ENCODE measurements around the gene CCDC92. TPM values are rescaled to one million over a fixed set of nuclear protein-coding genes. Genes with fewer than 3 reads are reported as not detected.

Gene CCDC92
- total and polyA plus RNA-seq, 2 donors from 2014 or later: 39.3 to 41.4 TPM

DNA sequence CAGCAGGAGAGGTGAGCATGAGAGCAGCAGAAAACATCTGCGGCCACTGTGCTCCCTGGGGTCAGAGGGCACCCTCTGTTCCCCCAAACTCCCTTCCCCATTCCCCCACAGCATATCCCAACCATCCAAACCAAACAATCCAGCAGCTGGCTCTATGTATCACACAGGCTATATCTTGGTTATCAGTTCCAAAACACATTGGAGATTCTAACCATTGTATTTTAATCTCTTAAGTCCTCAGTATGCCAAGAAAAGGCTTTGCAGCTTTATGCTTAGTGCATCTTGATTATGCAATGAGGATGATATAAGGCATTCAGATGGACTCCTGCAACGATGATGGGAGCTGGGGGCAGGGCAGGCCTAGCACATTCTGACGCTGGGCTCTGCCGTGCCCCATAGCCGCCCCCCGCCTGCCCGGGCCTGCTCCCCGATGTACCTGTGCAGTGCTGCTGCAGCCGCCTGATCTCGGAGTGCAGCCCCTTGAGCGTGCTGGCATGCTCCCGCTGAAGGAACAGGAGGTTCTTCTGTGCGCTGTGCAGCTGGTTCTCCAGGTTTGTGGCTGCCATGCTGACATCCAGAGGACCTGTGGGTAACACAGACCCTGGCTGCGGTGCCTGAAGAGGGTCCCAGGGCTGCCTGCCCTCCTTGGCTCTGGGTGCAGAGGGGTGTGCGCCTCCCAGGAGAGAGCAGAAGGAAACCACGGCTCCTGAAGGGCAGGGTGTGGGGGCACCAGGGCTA is 29.6 kb downstream of the CCDC92 start:
- intact Hi-C loops (cut with DNase I): no loop called here
- TF ChIP-seq, protein P1, sequence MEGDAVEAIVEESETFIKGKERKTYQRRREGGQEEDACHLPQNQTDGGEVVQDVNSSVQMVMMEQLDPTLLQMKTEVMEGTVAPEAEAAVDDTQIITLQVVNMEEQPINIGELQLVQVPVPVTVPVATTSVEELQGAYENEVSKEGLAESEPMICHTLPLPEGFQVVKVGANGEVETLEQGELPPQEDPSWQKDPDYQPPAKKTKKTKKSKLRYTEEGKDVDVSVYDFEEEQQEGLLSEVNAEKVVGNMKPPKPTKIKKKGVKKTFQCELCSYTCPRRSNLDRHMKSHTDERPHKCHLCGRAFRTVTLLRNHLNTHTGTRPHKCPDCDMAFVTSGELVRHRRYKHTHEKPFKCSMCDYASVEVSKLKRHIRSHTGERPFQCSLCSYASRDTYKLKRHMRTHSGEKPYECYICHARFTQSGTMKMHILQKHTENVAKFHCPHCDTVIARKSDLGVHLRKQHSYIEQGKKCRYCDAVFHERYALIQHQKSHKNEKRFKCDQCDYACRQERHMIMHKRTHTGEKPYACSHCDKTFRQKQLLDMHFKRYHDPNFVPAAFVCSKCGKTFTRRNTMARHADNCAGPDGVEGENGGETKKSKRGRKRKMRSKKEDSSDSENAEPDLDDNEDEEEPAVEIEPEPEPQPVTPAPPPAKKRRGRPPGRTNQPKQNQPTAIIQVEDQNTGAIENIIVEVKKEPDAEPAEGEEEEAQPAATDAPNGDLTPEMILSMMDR (IDR thresholded peaks at IDR 0.05; ENCODE audit: borderline replicate concordance, extremely low read depth, insufficient read depth): no peak
- no peak for FAIRE-seq
- H3K4me1 ChIP-seq (ENCODE audit: control insufficient read depth in 2 of 3, insufficient read depth in 2 of 3, low read depth in 1 of 3, low read length in 3 of 3): peaks cover 0 to 3% (median 0%) of the 10 kb centered on the region in 3 donors
- peak in 1 of 5 donors; percentile 44 for DNase-seq
- H3K9ac ChIP-seq (ENCODE audit: low read length in 3 of 3): no peak overlapping the region
- no peaks in the 10 kb centered on the region for H3K9me3 ChIP-seq (ENCODE audit: control insufficient read depth in 2 of 3, insufficient read depth in 1 of 3, low read length in 3 of 3)
- no peak overlapping the region for H3K27ac ChIP-seq (ENCODE audit: low read depth in 2 of 2, low read length in 2 of 2)
- H3K27me3 ChIP-seq (ENCODE audit: control insufficient read depth, insufficient read depth, low read length): no peaks in the 10 kb centered on the region
- no peak overlapping the region for H3K4me3 ChIP-seq (ENCODE audit: low read length in 3 of 3)
- peaks cover 0 to 18% (median 16%) of the 10 kb centered on the region in 3 donors for H3K36me3 ChIP-seq (ENCODE audit: control insufficient read depth in 2 of 3, insufficient read depth in 3 of 3, low read length in 3 of 3)

DNA sequence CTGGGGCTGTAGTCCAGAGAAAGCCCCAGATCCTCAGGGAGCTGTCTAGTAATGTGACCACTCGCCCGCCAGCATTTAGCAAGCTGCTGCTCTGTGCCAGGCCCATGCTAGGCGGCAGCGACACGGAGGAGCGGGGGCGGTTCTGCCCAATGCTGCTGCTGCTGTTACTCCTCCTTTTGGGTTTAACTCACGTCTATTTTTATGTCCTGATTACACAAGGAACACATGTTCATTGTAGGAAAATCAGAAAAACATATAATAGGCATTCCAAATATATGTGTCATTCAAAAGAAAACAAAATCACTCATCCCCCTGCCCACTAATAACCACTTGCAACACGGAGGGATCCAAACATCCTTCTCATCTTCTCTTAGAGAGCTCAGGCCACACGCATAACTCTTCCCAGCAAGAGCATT is 30.4 kb downstream of the CCDC92 start:
- TF ChIP-seq, protein P1 (IDR thresholded peaks at IDR 0.05; ENCODE audit: borderline replicate concordance, extremely low read depth, insufficient read depth): no peak
- no peaks in the 10 kb centered on the region for H3K27me3 ChIP-seq (ENCODE audit: control insufficient read depth, insufficient read depth, low read length)
- FAIRE-seq: no peak
- no peak for DNase-seq
- no peaks in the 10 kb centered on the region for H3K9me3 ChIP-seq (ENCODE audit: control insufficient read depth in 2 of 3, insufficient read depth in 1 of 3, low read length in 3 of 3)
- H3K36me3 ChIP-seq (ENCODE audit: control insufficient read depth in 2 of 3, insufficient read depth in 3 of 3, low read length in 3 of 3): peaks cover 0 to 18% (median 16%) of the 10 kb centered on the region in 3 donors
- no peak overlapping the region for H3K9ac ChIP-seq (ENCODE audit: low read length in 3 of 3)
- no peak overlapping the region for H3K4me3 ChIP-seq (ENCODE audit: low read length in 3 of 3)
- H3K27ac ChIP-seq (ENCODE audit: low read depth in 2 of 2, low read length in 2 of 2): no peak overlapping the region
- H3K4me1 ChIP-seq (ENCODE audit: control insufficient read depth in 2 of 3, insufficient read depth in 2 of 3, low read depth in 1 of 3, low read length in 3 of 3): peaks cover 0 to 3% (median 0%) of the 10 kb centered on the region in 3 donors
- intact Hi-C loops (cut with DNase I): no loop called here

DNA sequence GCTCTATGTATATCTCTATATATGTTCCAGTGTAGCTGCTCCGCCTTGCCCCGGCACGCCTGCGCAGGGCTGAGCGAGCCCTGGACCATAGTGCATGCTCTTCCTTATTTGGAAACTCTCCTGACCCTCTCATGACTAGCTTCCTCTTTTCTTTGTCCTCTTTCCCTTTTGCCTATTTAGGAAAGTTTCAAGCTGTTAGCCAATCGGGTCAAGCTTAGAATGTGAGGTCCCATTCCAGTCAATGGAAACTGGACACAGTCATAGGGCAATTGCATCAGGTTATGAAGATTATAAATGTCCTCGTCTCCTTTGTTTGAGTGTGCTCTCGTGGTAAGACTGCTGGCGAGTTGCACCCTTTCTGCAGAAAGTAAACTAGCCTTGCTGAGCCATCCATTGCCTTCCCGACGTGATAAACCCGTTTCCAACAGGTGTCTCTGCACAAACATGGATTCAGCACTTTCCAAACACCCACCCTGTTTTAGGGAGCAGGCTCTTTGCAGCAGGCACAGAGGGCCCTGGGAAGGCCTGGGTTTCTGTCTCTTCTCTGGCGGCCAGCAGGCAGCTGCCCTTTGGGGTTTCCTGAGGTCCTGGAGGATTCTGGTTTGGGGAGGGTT is 30.9 kb downstream of the CCDC92 start:
- Histone ChIP-seq H3K36me3 (ENCODE audit: control insufficient read depth in 2 of 3, insufficient read depth in 3 of 3, low read length in 3 of 3) (peaks cover 0 to 19% (median 18%) of the 10 kb centered on the region in 3 donors), H3K27ac (ENCODE audit: low read depth in 2 of 2, low read length in 2 of 2) (no peak overlapping the region), H3K27me3 (ENCODE audit: control insufficient read depth, insufficient read depth, low read length) (no peaks in the 10 kb centered on the region), H3K9ac (ENCODE audit: low read length in 3 of 3) (no peak overlapping the region), H3K4me3 (ENCODE audit: low read length in 3 of 3) (no peak overlapping the region), H3K4me1 (ENCODE audit: control insufficient read depth in 2 of 3, insufficient read depth in 2 of 3, low read depth in 1 of 3, low read length in 3 of 3) (peaks cover 0 to 3% (median 0%) of the 10 kb centered on the region in 3 donors), H3K9me3 (ENCODE audit: control insufficient read depth in 2 of 3, insufficient read depth in 1 of 3, low read length in 3 of 3) (no peaks in the 10 kb centered on the region)
- FAIRE-seq (no peak), DNase-seq (no peak)
- TF ChIP-seq, protein P1 (IDR thresholded peaks at IDR 0.05; ENCODE audit: borderline replicate concordance, extremely low read depth, insufficient read depth): no peak
- intact Hi-C loops (cut with DNase I): no loop called here

Data from kidney (tissue), 14 donors.